ENCODE results near the gene CADM3. TPM values are rescaled to one million over a fixed set of nuclear protein-coding genes. Genes with fewer than 3 reads are reported as not detected.

CADM3 gene
- total RNA-seq, 1 experiment from 2014 or later = 0.28 TPM

- intact Hi-C loops (cut with micrococcal nuclease; ENCODE audit: unreplicated experiment) = loop anchor here (5.0 kb wide), 1 partner anchor 678 kb away; no protein-coding TSS in a partner anchor
Measured at GRCh38 chr1:159214149-159214760, 42.8 kb downstream of the CADM3 start.

GRCh38 chr1:159218649-159219636, 47.5 kb downstream of the CADM3 start:
- TF ChIP-seq CTCF (IDR thresholded peaks at IDR 0.05) (no peak), TCF7L2 (IDR thresholded peaks at IDR 0.05; ENCODE audit: low read depth, low read length) (no peak), POLR2AphosphoS5 (IDR thresholded peaks at IDR 0.05; ENCODE audit: low read depth, low read length) (no peak)
- in situ Hi-C loops (cut with HindIII; ENCODE audit: low pct_unique_long_range_greater_than_20kb, low sequenced_read_pairs) = no loop called here
- no peaks in the 10 kb centered on the region; the same call in 1 of the 2 replicates for H3K27me3 ChIP-seq (ENCODE audit: control insufficient read depth, insufficient read depth, low read length)
- CTCF ChIA-PET = no interaction called here
- no peak for ATAC-seq
- POLR2A ChIA-PET = no interaction called here
- intact Hi-C loops (cut with micrococcal nuclease; ENCODE audit: unreplicated experiment) = no loop called here
- no peak for DNase-seq (ENCODE audit: low read depth, low spot score)
- no peak overlapping the region for H3K4me3 ChIP-seq (ENCODE audit: low read depth in 2 of 2, low read length in 2 of 2)
- no TSS peak for BruUV-seq (replicated peaks)
- H3K4me1 ChIP-seq (ENCODE audit: control insufficient read depth, insufficient read depth, low read length) = no peaks in the 10 kb centered on the region
- no peak overlapping the region for H3K27ac ChIP-seq (ENCODE audit: low read length)
- H3K9me3 ChIP-seq (ENCODE audit: control insufficient read depth, insufficient read depth, low read depth, low read length) = no peaks in the 10 kb centered on the region
- H3K36me3 ChIP-seq (ENCODE audit: control insufficient read depth, insufficient read depth, low read length) = no peaks in the 10 kb centered on the region

More at GRCh38 chr1:159214149-159214760, 42.8 kb downstream of the CADM3 start:
- ChIA-PET POLR2A (no interaction called here), CTCF (interaction anchor here (0.6 to 1.4 kb wide), 5 partner anchors 16 to 125 kb away, joined by 3 to 9 read pairs (median 4); no protein-coding TSS in a partner anchor)
- peaks cover 3% of the 10 kb centered on the region for H3K27me3 ChIP-seq (ENCODE audit: control insufficient read depth, insufficient read depth, low read length)
- H3K27ac ChIP-seq (ENCODE audit: low read length) = no peak overlapping the region
- H3K36me3 ChIP-seq (ENCODE audit: control insufficient read depth, insufficient read depth, low read length) = no peaks in the 10 kb centered on the region
- H3K4me3 ChIP-seq (ENCODE audit: low read depth in 2 of 2, low read length in 2 of 2) = no peak overlapping the region
- in situ Hi-C loops (cut with HindIII; ENCODE audit: low pct_unique_long_range_greater_than_20kb, low sequenced_read_pairs) = no loop called here
- no peaks in the 10 kb centered on the region for H3K4me1 ChIP-seq (ENCODE audit: control insufficient read depth, insufficient read depth, low read length)
- TF ChIP-seq POLR2AphosphoS5 (IDR thresholded peaks at IDR 0.05; ENCODE audit: low read depth, low read length) = no peak
- TF ChIP-seq CTCF (IDR thresholded peaks at IDR 0.05) = peak; percentile 96
- no peaks in the 10 kb centered on the region for H3K9me3 ChIP-seq (ENCODE audit: control insufficient read depth, insufficient read depth, low read depth, low read length)
- BruUV-seq (replicated peaks) = no TSS peak
- ATAC-seq (peak; percentile 83; the same call in 1 of the 2 replicates), DNase-seq (ENCODE audit: low read depth, low spot score) (peak; percentile 42)

- DNase-seq (ENCODE audit: low read depth, low spot score) (no peak), ATAC-seq (no peak)
- ChIA-PET CTCF (no interaction called here), POLR2A (no interaction called here)
- no peak overlapping the region for H3K27ac ChIP-seq (ENCODE audit: low read length)
- H3K36me3 ChIP-seq (ENCODE audit: control insufficient read depth, insufficient read depth, low read length) = no peaks in the 10 kb centered on the region
- no peaks in the 10 kb centered on the region for H3K4me1 ChIP-seq (ENCODE audit: control insufficient read depth, insufficient read depth, low read length)
- no peaks in the 10 kb centered on the region for H3K9me3 ChIP-seq (ENCODE audit: control insufficient read depth, insufficient read depth, low read depth, low read length)
- no TSS peak for BruUV-seq (replicated peaks)
- in situ Hi-C loops (cut with HindIII; ENCODE audit: low pct_unique_long_range_greater_than_20kb, low sequenced_read_pairs) (no loop called here), intact Hi-C loops (cut with micrococcal nuclease; ENCODE audit: unreplicated experiment) (no loop called here)
- H3K27me3 ChIP-seq (ENCODE audit: control insufficient read depth, insufficient read depth, low read length) = no peaks in the 10 kb centered on the region
- TF ChIP-seq REST (IDR thresholded peaks at IDR 0.05; ENCODE audit: insufficient read depth in 1 of 2, low read depth in 2 of 2, low read length in 1 of 2) (no peak), TCF7L2 (IDR thresholded peaks at IDR 0.05; ENCODE audit: low read depth, low read length) (no peak), POLR2AphosphoS5 (IDR thresholded peaks at IDR 0.05; ENCODE audit: low read depth, low read length) (no peak), SIN3A (IDR thresholded peaks at IDR 0.05; ENCODE audit: borderline replicate concordance, insufficient read depth, low read depth, low read length) (no peak), CTCF (IDR thresholded peaks at IDR 0.05) (no peak)
- no peak overlapping the region for H3K4me3 ChIP-seq (ENCODE audit: low read depth in 2 of 2, low read length in 2 of 2)
Measured at GRCh38 chr1:159222075-159222865, 50.9 kb downstream of the CADM3 start.
